Measurements from ENCODE around the gene SYMPK. TPM values are rescaled to one million over a fixed set of nuclear protein-coding genes. Genes with fewer than 3 reads are reported as not detected.

Gene SYMPK
- polyA plus RNA-seq, 1 of the 3 experiments (the other 2 are of a cell fraction), result 92.7 TPM

DNA sequence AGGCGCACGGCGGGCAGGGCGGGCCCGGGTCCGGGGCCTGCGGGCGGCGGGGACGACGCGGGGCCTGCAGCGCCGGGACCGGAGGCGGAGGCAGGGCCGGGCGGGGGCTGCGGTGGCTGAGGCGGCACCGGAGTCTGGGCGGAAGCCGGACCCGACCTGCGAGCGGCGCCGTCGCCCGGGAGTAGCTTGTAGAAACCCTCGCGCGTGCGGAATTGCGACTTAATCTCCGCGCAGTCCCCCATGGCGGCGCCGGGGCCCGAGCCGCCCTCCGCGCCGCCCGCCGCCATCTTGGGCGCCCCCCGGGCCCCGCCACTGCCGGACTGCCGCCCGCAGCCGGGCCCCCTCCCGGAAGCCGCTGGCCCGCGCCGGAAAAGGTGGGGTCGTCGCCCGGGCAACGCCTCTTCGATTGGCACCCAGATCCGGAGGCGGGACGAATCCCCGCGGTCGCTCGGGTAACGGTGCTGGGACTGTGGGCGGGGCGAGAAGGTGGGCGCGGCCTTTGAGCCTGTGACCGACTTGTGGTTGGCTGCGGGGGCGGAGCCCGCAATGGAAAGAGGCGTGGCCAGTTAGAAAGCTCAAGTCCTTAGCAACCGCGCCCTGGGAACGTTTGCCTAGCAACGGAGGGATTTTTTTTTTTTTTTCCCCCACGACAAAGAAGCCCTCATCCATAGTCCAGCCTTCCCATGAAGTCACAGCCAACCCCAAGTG lies 70.3 kb downstream of the SYMPK start, which contains the start of gene DMWD (continued):
- peak; percentile 77 for TF ChIP-seq TAF1 (IDR thresholded peaks at IDR 0.05; ENCODE audit: borderline replicate concordance, low read depth, low read length)
- TF ChIP-seq, protein P1, sequence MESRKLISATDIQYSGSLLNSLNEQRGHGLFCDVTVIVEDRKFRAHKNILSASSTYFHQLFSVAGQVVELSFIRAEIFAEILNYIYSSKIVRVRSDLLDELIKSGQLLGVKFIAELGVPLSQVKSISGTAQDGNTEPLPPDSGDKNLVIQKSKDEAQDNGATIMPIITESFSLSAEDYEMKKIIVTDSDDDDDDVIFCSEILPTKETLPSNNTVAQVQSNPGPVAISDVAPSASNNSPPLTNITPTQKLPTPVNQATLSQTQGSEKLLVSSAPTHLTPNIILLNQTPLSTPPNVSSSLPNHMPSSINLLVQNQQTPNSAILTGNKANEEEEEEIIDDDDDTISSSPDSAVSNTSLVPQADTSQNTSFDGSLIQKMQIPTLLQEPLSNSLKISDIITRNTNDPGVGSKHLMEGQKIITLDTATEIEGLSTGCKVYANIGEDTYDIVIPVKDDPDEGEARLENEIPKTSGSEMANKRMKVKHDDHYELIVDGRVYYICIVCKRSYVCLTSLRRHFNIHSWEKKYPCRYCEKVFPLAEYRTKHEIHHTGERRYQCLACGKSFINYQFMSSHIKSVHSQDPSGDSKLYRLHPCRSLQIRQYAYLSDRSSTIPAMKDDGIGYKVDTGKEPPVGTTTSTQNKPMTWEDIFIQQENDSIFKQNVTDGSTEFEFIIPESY (IDR thresholded peaks at IDR 0.05; ENCODE audit: borderline replicate concordance, low read depth), result no peak

DNA sequence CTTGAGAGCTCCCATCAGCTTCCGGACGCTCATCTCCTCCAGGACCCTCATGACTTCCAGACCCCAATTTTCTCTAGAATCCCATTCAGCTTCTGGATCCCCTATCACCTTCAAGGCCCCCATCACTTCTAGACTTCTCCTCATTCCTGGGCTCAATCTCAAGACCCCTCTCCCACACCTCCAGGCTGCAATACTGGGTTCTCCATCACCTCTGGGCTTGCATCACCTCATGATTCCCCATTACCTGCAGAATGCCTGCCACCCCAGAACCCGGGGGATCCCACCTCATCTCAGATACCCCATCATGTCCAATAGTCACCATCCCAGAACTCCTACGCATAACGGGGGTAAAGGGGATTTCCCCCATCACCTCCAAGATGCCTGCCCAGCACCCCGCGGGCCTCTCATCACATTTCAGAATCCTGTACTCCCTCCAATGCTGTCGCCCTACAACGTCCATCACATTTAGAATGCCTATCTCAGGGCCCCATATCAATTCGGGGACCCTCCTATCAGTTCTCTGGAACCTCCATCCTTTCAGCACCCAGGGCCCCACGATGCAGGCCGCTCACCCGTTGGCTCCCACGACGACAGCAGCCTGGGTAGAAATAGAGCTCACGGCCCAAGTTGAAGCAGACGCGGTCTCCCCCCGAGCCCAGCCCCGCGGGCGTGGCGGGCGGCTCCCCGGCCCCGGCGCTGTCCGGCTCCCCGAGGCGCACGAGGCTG lies 71.0 kb downstream of the SYMPK start:
- H2AFZ ChIP-seq (ENCODE audit: low read depth), result no peak overlapping the region
- TF ChIP-seq RXRA (IDR thresholded peaks at IDR 0.05; ENCODE audit: borderline replicate concordance, low read depth) (no peak), NRF1 (IDR thresholded peaks at IDR 0.05; ENCODE audit: low read depth, low read length) (no peak), SMC3 (IDR thresholded peaks at IDR 0.05; ENCODE audit: low read depth, low read length) (no peak), FOSL2 (IDR thresholded peaks at IDR 0.05; ENCODE audit: borderline replicate concordance, low read depth) (no peak), RFX5 (IDR thresholded peaks at IDR 0.05; ENCODE audit: low read length) (no peak), TCF12 (IDR thresholded peaks at IDR 0.05) (no peak), MXI1 (IDR thresholded peaks at IDR 0.05; ENCODE audit: low read depth, low read length) (no peak), JUND (IDR thresholded peaks at IDR 0.05) (no peak), YY1 (IDR thresholded peaks at IDR 0.05; ENCODE audit: low read depth) (no peak), GATA2 (CRISPR knock-in tag; IDR thresholded peaks at IDR 0.05) (no peak), RCOR1 (IDR thresholded peaks at IDR 0.05; ENCODE audit: low read length) (no peak), FOXM1 (IDR thresholded peaks at IDR 0.05; ENCODE audit: low read depth) (no peak)
- TF ChIP-seq, protein P2, sequence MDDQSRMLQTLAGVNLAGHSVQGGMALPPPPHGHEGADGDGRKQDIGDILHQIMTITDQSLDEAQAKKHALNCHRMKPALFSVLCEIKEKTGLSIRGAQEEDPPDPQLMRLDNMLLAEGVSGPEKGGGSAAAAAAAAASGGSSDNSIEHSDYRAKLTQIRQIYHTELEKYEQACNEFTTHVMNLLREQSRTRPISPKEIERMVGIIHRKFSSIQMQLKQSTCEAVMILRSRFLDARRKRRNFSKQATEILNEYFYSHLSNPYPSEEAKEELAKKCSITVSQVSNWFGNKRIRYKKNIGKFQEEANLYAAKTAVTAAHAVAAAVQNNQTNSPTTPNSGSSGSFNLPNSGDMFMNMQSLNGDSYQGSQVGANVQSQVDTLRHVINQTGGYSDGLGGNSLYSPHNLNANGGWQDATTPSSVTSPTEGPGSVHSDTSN (IDR thresholded peaks at IDR 0.05), result no peak
- TF ChIP-seq, protein P3, sequence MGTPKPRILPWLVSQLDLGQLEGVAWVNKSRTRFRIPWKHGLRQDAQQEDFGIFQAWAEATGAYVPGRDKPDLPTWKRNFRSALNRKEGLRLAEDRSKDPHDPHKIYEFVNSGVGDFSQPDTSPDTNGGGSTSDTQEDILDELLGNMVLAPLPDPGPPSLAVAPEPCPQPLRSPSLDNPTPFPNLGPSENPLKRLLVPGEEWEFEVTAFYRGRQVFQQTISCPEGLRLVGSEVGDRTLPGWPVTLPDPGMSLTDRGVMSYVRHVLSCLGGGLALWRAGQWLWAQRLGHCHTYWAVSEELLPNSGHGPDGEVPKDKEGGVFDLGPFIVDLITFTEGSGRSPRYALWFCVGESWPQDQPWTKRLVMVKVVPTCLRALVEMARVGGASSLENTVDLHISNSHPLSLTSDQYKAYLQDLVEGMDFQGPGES (IDR thresholded peaks at IDR 0.05; ENCODE audit: low read depth, low read length), result no peak
- no peak for DNase-seq
- ChIA-PET CTCF (interaction anchor here (1.3 to 3.9 kb wide), 4 partner anchors 22 to 91 kb away, joined by 3 to 33 read pairs (median 6); partner anchors contain the start of gene SIX5), POLR2A (no interaction called here)
- H3K9me2 ChIP-seq, result no peaks in the 10 kb centered on the region
- H3K4me3 ChIP-seq (ENCODE audit: low read depth in 2 of 2, low read length in 1 of 2), result peak overlapping the region; percentile 68 to 74
- H3K4me2 ChIP-seq, result peak overlapping the region; percentile 73
- no peaks in the 10 kb centered on the region for H3F3A ChIP-seq (replicated peaks; ENCODE audit: insufficient read depth)
- WGBS (ENCODE audit: low lambda C conversion rate), result 14% methylated on average over 15 of the region's 31 CpGs
- H4K20me1 ChIP-seq (ENCODE audit: insufficient read depth), result no peaks in the 10 kb centered on the region
- H3K27ac ChIP-seq (ENCODE audit: low read depth in 2 of 2, low read length in 1 of 2), result peak overlapping the region; percentile 42 to 76; a peak in 2 of 4 replicates
- H3K9ac ChIP-seq, result peak overlapping the region; percentile 77
- H3K36me3 ChIP-seq (replicated peaks in 1 of 2; ENCODE audit: control insufficient read depth in 1 of 2, insufficient read depth in 2 of 2, low read length in 1 of 2), result peaks cover 19 to 27% of the 10 kb centered on the region in 2 experiments
- peaks cover 0 to 18% of the 10 kb centered on the region in 2 experiments; a peak in 1 of 4 replicates for H3K4me1 ChIP-seq (ENCODE audit: control insufficient read depth in 1 of 2, insufficient read depth in 2 of 2, low read depth in 1 of 2, low read length in 1 of 2)
- H3K9me3 ChIP-seq, result no peaks in the 10 kb centered on the region
- H3K79me2 ChIP-seq (ENCODE audit: insufficient read depth), result peaks cover 54% of the 10 kb centered on the region
- H3K27me3 ChIP-seq (ENCODE audit: insufficient read depth), result no peaks in the 10 kb centered on the region

All from SK-N-SH (cell line).